Sigmoid colon (tissue), 7 donors: ENCODE data around the gene MRGPRX3. TPM values are rescaled to one million over a fixed set of nuclear protein-coding genes. Genes with fewer than 3 reads are reported as not detected.
"Not testable (repeated sequence)": the region's sequence is repeated elsewhere in the genome, so short reads cannot be mapped to it uniquely, and the experiment has no call there.

Source experiments
- DNase-seq: peaks from one replicate; pipeline ENCODE4 v3.0.0-alpha.2; 2019
- H3K27ac ChIP-seq, 4 donors: fragments of 200-600 bp; sonication (generic); one replicate each; pipeline ENCODE4 v1.5.1; 2016 to 2019; ENCODE audit warnings: mild to moderate bottlenecking in 1 of 4
- H3K27me3 ChIP-seq, 3 donors: fragments of 200-600 bp; sonication (generic); one replicate each; pipeline ENCODE4 v1.5.1; 2019; ENCODE audit warnings: mild to moderate bottlenecking in 1 of 3
- H3K36me3 ChIP-seq, 4 donors: fragments of 200-600 bp; sonication (generic); one replicate each; pipeline ENCODE4 v1.5.1; 2016 to 2019
- H3K4me1 ChIP-seq, 4 donors: fragments of 200-600 bp; sonication (generic); one replicate each; pipeline ENCODE4 v1.5.1; 2017 to 2019
- H3K4me3 ChIP-seq, 4 donors: fragments of 200-600 bp; sonication (generic); one replicate each; pipeline ENCODE4 v1.5.1; 2017 to 2019; ENCODE audit warnings: mild to moderate bottlenecking in 2 of 4, moderate library complexity in 1 of 4
- H3K9me3 ChIP-seq, 4 donors: fragments of 200-600 bp in 3 of 4; sonication (generic) in 3 of 4; one replicate each; pipeline versions ENCODE4 v1.5.1 to v1.6.1; 2013 to 2019
- EP300 ChIP-seq, 4 donors: sonication (generic); formaldehyde crosslinking; IDR thresholded peaks; one replicate each; pipeline ENCODE4 v1.6.1; 2017; ENCODE audit warnings: antibody characterized with exemption in 4 of 4
- POLR2A ChIP-seq, 2 donors: fragments of 450-650 bp; IDR thresholded peaks; one replicate each; pipeline ENCODE4 v1.6.1; 2016; ENCODE audit warnings: antibody characterized with exemption in 2 of 2, mild to moderate bottlenecking in 2 of 2, moderate library complexity in 2 of 2
- POLR2AphosphoS5 ChIP-seq, 4 donors: sonication (generic); formaldehyde crosslinking; IDR thresholded peaks; one replicate each; pipeline ENCODE4 v1.6.1; 2017; ENCODE audit warnings: antibody characterized with exemption in 4 of 4
- WGBS, 2 donors: extraction: QIAGEN DNeasy Blood & Tissue Kit; methylation state at CpG; one replicate each; pipeline ENCODE4 v1.1.7; 2013; 5-methylcytosine and 5-hydroxymethylcytosine counted together
- intact Hi-C: fragments of 100-400 bp; cut with DNase I; formaldehyde crosslinking; loops from one replicate; pipeline ENCODE4 v1.15.1; 2023
- polyA plus RNA-seq, 3 donors: library from polyadenylated mRNA; stranded (reverse); fragments of 200-250 nt; gene quantifications; one replicate each; pipeline ENCODE4 v1.2.3, GENCODE V29; 2013
- total RNA-seq, 4 donors: library from RNA; depleted of rRNA; stranded (reverse); fragments of >200 nt; gene quantifications; one replicate each; pipeline ENCODE4 v1.1.0, GENCODE V29; 2016
- TF ChIP-seq, protein P1 (sequence below), 4 experiments: fragments of 450-650 bp in 3 of 4; fragments of 200-600 bp in 1 of 4; IDR thresholded peaks; one replicate each; pipeline ENCODE4 v1.5.1; 2016 to 2019; ENCODE audit warnings: antibody characterized with exemption in 4 of 4, mild to moderate bottlenecking in 3 of 4, moderate library complexity in 2 of 4
- donor health status: healthy with polysubstance abuse.
- donor health status: Bipolar disorder and iron deficiency.
- donor health status: healthy.

The MRGPRX3 gene
- total and polyA plus RNA-seq, 7 donors = not detected

- Histone ChIP-seq H3K9me3 (no peaks in the 10 kb centered on the region), H3K27me3 (no peaks in the 10 kb centered on the region), H3K4me3 (no peak overlapping the region), H3K36me3 (peaks cover 0 to 5% (median under 1%) of the 10 kb centered on the region in 4 donors), H3K4me1 (peaks cover 0 to 22% (median 12%) of the 10 kb centered on the region in 4 donors), H3K27ac (no peak overlapping the region)
- intact Hi-C loops = loop anchor here (10.0 kb wide), 1 partner anchor 217 kb away; the partner anchor contains the start of genes GTF2H1 and HPS5
- DNase-seq = no peak
- TF ChIP-seq EP300 (IDR thresholded peaks at IDR 0.05) (no peak), POLR2AphosphoS5 (IDR thresholded peaks at IDR 0.05) (no peak), POLR2A (IDR thresholded peaks at IDR 0.05) (no peak)
- TF ChIP-seq, protein P1, sequence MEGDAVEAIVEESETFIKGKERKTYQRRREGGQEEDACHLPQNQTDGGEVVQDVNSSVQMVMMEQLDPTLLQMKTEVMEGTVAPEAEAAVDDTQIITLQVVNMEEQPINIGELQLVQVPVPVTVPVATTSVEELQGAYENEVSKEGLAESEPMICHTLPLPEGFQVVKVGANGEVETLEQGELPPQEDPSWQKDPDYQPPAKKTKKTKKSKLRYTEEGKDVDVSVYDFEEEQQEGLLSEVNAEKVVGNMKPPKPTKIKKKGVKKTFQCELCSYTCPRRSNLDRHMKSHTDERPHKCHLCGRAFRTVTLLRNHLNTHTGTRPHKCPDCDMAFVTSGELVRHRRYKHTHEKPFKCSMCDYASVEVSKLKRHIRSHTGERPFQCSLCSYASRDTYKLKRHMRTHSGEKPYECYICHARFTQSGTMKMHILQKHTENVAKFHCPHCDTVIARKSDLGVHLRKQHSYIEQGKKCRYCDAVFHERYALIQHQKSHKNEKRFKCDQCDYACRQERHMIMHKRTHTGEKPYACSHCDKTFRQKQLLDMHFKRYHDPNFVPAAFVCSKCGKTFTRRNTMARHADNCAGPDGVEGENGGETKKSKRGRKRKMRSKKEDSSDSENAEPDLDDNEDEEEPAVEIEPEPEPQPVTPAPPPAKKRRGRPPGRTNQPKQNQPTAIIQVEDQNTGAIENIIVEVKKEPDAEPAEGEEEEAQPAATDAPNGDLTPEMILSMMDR (IDR thresholded peaks at IDR 0.05) = no peak
- 51 to 69% methylated on average over 3 of the region's 3 CpGs for WGBS, 2 donors
Measured at GRCh38 chr11:18108254-18108653, 24.1 kb upstream of the MRGPRX3 start.

DNA sequence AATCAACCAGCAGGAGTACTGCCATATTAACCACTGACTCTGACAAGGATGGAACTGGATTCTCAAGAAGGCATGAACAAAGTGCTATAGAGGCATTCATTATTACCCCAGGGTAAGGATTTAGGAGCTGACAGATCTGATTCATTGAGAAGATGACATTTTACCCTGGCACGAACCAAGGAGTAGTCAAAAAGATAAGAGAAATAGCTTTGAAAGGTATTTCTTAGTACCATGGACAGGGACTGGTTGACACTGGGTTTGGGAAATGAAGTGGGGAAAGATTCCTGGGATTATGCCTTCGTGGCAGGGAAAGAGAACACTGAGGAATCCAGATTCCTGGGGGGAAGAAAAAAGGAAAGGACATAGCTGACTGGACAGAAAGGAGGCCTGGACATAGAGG lies 21.4 kb upstream of the MRGPRX3 start:
- peaks cover 0 to 8% (median 0%) of the 10 kb centered on the region in 4 donors for H3K4me1 ChIP-seq
- H3K27me3 ChIP-seq = peaks cover 0 to 4% (median 0%) of the 10 kb centered on the region in 3 donors
- intact Hi-C loops = no loop called here
- no peak for DNase-seq
- H3K9me3 ChIP-seq = no peaks in the 10 kb centered on the region
- TF ChIP-seq, protein P1 (IDR thresholded peaks at IDR 0.05) = no peak
- TF ChIP-seq POLR2AphosphoS5 (IDR thresholded peaks at IDR 0.05) = no peak
- TF ChIP-seq EP300 (IDR thresholded peaks at IDR 0.05) = no peak
- no peak for TF ChIP-seq POLR2A (IDR thresholded peaks at IDR 0.05)
- no peaks in the 10 kb centered on the region for H3K36me3 ChIP-seq
- H3K4me3 ChIP-seq = no peak overlapping the region
- WGBS, 2 donors = 19 to 38% methylated on average over 2 of the region's 2 CpGs
- H3K27ac ChIP-seq = no peak overlapping the region

- Histone ChIP-seq H3K4me1 (no peaks in the 10 kb centered on the region), H3K36me3 (no peaks in the 10 kb centered on the region), H3K9me3 (no peaks in the 10 kb centered on the region), H3K27me3 (peaks cover 0 to 4% (median 0%) of the 10 kb centered on the region in 3 donors), H3K4me3 (no peak overlapping the region), H3K27ac (no peak overlapping the region)
- intact Hi-C loops = loop anchor here (2.0 kb wide), 1 partner anchor 617 kb away; no protein-coding TSS in a partner anchor
- DNase-seq = peak; percentile 66
- no peak for TF ChIP-seq POLR2AphosphoS5 (IDR thresholded peaks at IDR 0.05)
- TF ChIP-seq, protein P1 (IDR thresholded peaks at IDR 0.05) = peak; percentile 58 to 84 (median 60)
- 2 to 3% methylated on average over 9 of the region's 9 CpGs for WGBS, 2 donors
Measured at GRCh38 chr11:18115360-18116127, 16.8 kb upstream of the MRGPRX3 start.

DNA sequence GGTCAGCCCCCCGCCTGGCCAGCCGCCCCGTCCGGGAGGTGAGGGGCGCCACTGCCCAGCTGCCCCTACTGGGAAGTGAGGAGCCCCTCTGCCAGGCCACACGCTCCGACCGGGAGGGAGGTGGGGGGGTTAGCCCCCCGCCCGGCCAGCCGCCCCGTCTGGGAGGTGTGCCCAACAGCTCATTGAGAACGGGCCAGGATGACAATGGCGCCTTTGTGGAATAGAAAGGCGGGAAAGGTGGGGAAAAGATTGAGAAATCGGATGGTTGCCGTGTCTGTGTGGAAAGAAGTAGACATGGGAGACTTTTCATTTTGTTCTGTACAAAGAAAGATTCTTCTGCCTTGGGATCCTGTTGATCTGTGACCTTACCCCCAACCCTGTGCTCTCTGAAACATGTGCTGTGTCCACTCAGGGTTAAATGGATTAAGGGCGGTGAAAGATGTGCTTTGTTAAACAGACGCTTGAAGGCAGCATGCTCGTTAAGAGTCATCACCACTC lies 11.0 kb upstream of the MRGPRX3 start:
- DNase-seq, H3K9me3 ChIP-seq, H3K27ac ChIP-seq, H3K27me3 ChIP-seq, H3K4me1 ChIP-seq, H3K36me3 ChIP-seq, H3K4me3 ChIP-seq, intact Hi-C loops: not testable (repeated sequence)
- 83 to 89% methylated on average over 20 of the region's 20 CpGs for WGBS, 2 donors

DNA sequence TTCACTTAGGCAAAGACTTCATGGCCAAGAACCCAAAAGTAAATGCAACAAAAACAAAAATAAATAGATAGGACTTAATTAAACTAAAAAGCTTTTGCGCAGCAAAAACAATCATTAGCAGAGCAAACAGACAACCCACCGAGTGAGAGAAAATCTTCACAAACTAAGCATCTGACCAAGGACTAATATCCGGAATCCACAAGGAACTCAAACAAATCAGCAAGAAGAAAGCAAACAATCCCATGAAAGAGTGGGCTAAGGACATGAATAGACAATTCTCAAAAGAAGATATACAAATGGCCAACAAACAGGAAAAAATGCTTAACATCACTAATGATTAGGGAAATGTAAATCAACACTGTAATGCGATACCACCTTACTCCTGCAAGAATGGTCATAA lies 1.3 kb upstream of the MRGPRX3 start:
- H3K9me3 ChIP-seq, H3K27ac ChIP-seq, H3K4me3 ChIP-seq, DNase-seq, H3K27me3 ChIP-seq, H3K36me3 ChIP-seq, H3K4me1 ChIP-seq, intact Hi-C loops: not testable (repeated sequence)
- 78 to 87% methylated on average over 4 of the region's 4 CpGs for WGBS, 2 donors
